Superior temporal gyrus (tissue), 1 donor: ENCODE results near the gene MEGF10.
"Not testable (repeated sequence)": the region's sequence is repeated elsewhere in the genome, so short reads cannot be mapped to it uniquely, and the experiment has no call there.

Source experiments
- DNase-seq: peaks from one replicate; pipeline ENCODE4 v3.0.0-alpha.2; 2016; ENCODE audit errors: extremely low spot score

MEGF10 gene

DNA sequence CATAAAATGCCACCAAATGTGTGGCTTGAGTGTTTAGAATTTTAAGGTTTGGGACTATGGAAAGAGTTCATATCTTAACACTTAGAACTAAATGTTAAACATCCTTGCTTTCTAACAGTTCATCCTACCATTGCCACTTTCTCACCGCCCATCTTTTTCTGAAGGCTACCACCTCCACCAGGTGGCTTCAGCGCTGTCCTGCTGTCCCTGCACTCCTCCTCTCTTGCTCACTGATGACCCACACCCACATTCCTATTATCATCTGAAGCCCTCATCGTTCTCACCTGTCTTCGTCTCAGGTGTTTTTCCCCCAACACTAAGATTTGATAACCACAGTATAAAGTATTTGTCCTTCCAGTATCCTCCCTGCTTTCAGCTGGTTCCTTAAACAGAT, 7.4 kb downstream of the MEGF10 start:
- DNase-seq = no peak

DNA sequence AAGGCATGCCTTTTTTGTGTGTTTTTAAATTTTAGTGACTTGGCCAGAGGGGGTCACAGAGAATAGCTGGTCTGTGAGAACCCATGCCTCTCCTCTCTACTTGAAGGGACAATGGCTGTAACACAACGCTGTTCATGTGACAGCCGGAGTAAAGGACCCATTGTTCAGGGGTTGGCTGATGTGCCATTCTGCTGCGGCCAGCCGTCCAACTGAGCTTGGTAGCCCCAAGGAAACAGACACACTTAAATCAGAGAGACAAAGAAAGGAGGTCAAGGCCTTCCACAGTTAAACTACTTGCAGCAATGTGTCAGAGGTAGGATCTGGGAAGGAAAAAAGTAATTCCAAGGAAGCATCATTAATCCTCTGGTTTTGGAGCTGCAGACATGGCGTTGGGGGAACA, 8.1 kb downstream of the MEGF10 start:
- DNase-seq = peak; percentile 98

DNA sequence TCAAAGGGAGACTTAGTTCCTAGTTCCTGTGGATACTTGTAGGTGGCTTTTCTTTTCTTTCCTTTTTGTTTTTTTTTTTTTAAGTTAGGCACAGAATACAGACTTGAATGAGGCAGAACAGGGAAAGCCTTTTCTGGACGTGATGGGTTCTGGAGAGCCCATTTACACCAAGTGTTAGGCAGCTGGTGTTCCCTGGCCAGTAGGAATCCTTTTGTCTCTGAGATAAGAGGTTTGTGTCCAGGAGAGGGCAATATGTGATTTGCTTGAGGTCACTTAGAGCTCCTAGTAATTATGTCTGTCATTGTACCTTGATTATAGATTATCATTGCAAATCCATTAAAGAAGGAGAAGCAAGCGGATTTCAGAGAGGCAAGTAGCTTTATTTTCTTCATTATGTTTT, 9.1 kb downstream of the MEGF10 start:
- DNase-seq = peak; percentile 87

DNA sequence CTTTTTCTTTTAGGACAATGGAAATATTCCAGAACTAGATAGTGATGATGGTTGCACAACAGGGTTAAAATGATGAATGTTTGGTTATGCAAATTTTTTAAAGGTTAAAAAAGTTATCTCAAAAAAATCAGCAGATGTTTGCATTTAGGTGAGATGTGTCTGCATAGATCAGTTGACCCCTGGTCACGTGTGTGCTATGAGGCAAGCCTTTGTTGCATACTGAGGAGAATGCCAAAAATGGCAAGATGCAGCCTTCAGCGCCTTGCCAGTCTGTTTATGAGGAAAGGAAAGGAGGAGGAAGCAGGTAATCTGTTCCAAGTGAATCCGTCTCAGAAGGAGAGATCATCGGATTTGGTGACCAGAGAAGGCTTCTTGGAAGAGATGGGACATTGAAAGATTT, 11.9 kb downstream of the MEGF10 start:
- DNase-seq = no peak

DNA sequence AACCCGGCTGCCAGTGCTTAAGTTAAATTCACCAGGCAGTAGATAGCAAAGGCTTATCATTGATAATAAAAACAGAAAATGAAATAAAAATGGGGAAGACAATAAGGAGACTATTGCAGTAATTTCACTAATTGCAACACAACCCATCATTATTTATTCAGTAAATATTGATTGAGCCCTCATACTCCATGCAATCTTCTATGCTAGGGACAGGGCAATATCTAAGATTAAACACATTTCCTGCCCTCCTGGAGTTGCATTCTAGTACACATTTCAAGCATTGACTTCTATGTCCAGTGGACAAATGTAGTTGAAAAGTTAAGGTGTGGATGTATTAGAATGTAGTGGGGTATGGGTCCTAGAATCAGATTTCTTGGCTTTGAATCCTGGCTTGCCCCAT, 12.8 kb downstream of the MEGF10 start:
- DNase-seq = no peak

DNA sequence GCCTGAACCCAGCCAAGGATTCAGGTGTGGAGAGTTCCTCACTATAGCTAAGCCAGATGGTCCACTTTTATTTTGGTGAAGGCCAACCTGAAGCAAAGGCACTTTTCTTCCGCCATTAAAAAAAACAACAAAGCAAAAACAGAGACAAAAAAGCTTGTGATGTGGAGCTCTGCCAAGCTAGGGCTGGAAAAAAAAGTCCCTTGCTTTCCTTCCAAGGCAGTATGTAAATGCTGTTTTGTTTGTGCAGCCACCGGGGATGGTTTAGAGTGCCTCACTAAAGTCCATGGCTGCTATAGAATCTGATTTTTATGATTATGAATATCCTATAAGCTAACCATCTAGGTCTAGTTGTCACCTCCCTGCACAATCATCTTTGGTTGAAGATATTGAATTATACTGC, 14.9 kb downstream of the MEGF10 start:
- peak; percentile 84 for DNase-seq

DNA sequence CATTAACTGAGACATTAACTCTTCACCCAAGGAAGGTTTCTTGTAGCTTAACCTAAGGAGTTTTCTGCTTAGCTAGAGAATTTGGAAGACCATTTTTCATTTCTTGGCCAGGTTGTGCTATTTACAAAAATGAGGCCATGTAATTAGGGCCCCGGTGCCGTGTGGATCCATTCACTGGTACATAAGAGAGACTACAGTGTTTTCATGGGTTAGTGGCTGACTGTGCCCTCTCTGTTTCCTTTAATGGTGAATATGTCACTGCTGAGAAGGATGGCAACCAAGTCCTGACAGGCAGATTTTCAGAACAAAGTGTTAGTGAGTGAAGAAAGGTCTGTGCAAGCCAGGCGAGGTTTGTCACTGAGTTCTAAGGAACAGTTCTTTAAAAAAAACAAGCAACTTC, 15.4 kb downstream of the MEGF10 start:
- peak; percentile 59 for DNase-seq

DNA sequence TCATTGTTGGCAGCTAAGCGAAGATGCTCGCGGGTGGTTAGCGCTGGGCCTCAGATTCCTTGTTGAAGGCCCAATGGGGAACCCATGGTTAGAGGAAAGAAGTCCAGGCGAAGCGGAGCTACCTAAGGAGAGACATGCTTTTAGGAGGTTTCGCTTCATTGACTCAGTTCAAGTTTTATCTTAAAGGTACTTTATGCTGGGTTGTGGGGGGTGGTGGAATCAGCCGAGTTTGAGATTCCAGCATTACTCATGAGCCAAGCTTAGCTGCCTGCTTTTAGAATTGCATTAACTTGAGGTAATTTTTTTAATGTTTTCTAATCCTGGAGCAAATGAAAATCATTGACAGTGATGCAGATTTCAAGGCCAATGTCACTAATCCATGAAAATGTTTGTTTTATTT, 16.1 kb downstream of the MEGF10 start:
- DNase-seq = no peak

DNA sequence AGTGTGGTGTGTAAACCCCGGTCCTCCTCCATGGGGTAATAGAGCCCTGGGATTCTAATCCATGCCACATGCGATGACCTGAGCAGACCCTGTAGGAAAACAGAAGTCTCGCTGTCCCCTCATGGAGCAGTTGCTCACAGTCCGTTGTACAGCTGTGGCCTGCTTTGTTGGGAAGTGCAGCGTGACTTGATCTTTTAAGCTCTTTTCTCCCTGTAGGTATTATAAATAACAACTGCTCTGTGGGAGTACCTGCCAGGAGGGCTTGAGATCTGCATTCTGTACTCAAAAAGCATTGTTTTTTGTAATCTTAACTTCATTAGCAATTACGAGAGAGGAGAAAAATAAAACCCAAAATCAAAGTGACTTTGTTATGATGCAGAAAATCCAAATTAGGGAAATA, 17.3 kb downstream of the MEGF10 start:
- DNase-seq = peak; percentile 55

DNA sequence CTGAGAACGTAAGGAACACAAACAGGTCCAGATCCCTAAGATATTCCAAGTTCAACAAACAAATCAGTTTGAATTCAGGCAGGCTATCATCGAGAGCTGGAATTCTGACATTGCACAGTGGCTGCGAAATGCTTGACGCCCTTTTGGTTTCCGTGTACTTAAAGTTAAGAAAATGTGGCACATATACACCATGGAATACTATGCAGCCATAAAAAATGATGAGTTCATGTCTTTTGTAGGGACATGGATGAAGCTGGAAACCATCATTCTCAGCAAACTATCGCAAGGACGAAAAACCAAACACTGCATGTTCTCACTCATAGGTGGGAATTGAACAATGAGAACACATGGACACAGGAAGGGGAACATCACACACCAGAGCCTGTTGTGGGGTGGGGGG, 17.7 kb downstream of the MEGF10 start:
- DNase-seq = not testable (repeated sequence)

DNA sequence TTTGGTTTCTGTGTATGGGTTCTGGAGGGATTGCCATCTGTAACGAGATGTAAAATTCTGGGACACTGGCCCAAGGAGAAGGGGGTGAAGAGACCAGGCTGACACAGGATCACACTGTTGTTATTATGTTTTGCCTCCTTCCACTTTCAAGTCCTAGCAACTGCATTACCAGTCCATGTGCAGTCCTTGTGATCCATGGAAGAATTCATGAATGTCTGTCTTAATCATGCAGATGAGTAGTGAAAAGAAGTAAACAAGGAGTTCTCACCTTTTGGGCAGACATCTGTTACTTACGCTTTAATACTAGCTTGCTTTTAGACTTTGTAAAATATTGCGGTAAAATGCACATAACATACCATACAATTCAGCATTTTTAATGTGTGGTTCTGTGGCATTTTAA, 18.3 kb downstream of the MEGF10 start:
- no peak for DNase-seq

DNA sequence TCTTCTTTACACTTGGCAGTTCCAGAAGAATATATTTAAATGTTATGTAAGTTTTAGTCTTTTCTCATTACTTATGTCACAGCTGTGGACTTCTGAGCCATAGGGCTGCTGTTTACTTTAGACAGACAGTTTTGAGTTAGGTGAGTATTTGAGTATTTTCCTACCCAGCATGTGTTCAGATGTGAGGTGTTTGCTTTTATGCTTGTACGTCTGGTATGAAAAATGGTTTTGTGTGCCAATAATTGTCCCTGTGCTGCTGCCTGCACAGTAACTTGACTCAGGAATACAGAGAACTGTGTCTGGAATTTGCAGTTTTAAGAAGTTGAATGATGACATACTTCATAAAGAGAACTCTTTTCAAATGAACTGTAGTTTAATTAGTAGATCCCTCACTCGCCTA, 20.8 kb downstream of the MEGF10 start:
- peak; percentile 67 for DNase-seq

DNA sequence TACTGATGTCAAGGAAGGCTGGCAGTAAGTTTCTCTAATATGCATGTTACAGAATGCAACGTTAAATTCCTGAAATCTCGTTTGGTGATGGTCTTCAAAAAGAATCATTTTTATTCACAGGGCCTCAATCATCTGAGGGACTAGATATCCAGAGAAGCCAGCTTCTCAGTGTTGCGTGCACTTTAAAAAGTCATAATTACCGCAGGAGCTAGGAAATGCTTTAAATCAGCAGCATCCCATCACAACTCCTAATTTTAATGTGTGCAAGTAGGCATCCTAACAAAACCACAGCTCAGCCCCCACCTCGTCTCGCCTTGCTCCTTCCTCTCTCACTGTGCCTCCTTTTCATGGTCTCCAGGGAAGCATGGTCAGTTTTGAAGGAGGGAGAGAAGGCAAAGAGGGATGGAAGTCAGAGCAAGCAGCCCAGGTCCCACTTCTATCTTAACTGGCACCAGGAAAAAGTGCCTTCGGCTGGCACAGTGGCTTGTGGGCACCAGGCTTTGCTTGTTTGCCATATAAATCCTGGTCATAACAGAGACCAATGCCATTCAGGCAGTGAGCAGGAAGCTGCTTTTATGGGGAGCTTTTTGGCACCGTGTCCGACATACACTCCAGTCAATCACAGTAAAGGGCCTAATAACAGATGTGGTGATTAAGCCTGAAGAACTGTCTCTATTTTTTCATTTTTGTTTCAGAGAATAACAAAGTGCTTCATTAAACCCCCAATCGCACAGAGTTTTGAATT, 21.4 kb downstream of the MEGF10 start:
- no peak for DNase-seq

DNA sequence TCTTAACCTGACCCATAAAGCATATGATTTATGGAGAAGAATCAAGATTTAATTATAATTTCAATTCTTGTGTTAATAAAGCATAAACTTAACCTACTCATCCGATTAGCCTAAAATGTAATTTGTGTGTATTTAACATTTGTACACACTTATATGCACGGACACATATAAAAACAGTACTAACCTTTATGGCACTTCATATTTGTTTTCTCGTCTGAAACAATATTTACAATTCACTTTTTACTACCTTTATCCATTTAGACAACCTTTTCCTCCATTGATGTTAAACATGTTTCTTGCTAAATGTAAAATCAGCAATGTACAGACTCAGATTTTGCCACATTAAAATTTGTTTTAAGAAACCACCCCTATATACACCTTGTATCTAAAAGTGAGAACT, 22.8 kb downstream of the MEGF10 start:
- DNase-seq = no peak

DNA sequence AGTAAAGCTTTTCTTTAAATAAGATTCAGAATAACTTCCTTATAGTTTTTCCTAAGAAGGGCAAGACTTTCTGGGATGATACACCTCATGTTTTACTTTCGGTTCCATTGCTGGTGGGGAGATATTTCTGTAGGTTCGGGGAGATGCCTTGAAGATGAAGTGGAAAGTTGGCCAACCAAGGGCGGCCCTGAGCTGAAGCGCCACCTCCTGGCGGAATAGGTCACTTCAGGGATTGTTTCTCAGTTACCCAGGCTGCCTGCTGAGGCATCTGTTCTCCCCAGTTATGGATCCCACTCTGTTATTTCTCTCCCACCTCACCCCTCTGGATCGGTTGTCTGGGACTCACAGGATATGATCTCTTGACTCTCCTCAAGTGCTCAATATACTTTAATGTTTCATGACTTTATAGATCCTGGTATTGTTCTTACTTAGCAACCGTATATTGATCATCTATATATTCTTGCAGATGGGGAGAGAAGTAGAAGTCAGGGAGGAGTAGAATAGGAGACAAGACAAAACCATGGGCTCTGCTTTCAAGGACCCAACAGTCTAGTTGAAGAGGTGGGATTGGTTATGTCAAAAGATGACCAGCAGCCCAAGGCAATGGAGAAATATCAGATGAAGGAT, 23.4 kb downstream of the MEGF10 start:
- peak; percentile 82 for DNase-seq

DNA sequence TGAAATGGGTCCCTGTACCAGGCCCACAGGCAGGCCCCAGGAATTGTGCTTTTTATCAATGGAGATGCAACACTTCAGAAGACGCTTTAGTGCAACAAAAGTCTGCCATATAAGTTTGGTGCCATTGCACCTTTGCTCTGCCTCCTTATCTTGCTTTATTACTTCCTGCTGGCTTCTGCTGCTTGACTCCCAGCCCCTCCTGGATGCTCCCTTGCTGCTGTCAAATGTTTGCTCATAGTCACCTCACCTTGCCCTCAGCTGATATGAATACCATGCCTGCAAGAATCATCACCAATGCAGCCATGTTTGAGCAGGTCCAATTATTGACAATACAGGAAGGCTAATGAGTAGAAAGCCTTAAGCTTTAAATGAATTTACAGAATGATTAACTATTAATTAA, 25.4 kb downstream of the MEGF10 start:
- no peak for DNase-seq

DNA sequence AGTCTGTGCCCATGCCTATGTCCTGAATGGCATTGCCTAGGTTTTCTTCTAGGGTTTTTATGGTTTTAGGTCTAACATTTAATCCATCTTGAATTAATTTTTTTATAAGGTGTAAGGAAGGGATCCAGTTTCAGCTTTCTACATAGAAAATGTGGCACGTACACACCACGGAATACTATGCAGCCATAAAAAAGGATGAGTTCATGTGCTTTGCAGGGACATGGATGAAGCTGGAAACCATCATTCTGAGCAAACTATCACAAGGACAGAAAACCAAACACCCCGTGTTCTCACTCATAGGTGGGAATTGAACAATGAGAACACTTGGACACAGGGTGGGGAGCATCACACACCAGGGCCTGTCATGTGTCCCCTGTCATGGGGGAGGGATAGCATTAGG, 26.8 kb downstream of the MEGF10 start:
- not testable (repeated sequence) for DNase-seq

DNA sequence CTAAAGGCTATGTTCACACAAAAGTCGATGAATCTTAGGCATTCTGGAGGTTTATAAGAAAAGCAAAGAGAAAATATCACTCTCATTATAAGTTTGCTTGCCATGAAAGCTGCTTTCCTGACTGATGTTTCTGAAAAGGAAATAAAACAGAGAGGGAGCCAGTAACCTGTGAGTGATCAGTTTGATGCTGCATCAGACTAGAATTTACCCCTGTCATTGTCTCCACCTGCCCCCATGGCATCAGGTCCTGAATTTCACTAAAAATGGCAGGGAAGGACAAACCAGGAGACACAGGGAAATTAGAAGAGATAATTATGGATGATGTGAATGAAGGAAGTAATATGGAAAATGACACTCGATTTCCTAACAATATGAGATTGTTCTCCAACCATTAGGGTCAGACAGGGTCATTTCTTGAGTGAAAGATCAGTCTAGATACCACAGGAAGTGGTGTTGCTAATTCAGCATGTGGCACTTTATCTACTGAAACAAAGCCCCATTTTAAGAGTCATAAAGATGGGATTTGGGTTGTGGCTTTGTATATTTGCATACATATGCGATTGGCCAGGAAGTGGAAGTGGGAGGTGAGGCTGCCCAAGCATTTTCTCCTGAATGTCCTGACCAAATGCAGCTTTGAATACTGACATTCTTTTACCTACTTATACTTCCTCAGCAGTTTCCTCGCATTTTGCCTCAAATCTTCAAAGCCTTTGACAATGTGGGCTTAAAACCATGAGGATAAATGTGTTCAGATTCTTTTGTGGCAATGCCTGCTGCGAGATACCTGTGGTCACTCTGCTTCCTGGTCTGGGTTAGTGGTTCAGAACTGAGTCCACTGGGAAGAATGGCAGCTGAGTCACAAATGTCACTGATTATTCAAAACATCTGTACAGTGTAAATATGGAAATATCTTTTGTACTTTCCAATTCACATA, 29.7 kb downstream of the MEGF10 start:
- no peak for DNase-seq

DNA sequence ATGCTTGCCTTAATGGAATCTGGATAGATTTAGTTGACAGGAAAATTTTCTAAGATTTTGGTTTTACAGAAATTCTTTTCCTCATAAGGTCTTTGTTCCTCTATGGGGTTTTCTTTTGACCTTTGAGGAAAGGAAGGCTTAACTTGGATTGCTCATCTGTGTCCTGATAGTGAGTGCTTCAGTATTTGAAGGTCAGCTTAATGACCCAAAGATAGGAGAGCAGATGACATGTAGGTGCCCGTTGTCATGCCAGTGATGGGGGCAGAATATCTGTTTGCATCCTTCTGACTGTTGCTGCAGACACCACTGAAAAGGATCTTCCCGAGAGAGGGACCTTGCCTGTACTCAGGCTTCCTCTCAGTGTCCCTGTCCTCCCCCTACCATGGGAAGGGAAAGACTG, 30.9 kb downstream of the MEGF10 start:
- DNase-seq = no peak

DNA sequence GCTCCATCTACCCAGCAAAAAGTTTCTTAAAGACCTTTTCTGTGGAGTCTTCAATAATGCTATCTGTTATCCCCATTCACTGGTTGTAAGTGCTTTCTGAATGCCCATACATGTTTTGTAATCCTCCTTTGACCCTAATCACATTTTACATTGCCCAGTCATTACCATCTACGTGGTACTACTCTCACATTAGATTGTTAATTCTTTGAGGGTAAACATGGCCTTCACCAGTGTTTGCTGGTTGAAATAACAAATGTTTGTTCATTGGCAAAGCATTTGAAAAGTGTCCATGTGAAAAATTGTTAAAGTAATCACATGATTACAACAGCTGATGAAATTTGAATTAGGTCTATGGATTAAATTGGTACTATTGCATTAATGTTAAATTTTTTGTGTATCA, 31.8 kb downstream of the MEGF10 start:
- no peak for DNase-seq

DNA sequence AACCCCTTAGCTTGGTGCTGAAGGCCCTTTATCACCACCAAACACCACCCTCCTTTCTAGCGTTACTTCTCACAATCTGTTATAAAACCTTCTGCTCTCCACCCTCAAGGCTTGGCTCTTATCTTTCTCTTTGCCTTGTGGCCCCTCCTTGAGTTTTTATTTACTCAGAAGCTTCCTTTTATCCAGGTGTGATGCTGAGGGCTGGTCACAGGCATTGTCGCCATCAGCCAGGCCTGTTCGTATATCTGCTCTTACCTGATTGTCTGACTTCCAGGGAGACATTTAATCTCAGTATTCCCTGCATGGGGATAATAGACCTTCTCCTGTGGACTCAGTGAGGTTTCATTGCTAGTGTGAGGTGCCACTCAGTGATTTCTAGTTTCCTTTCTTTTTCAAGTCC, 34.2 kb downstream of the MEGF10 start:
- DNase-seq = no peak

DNA sequence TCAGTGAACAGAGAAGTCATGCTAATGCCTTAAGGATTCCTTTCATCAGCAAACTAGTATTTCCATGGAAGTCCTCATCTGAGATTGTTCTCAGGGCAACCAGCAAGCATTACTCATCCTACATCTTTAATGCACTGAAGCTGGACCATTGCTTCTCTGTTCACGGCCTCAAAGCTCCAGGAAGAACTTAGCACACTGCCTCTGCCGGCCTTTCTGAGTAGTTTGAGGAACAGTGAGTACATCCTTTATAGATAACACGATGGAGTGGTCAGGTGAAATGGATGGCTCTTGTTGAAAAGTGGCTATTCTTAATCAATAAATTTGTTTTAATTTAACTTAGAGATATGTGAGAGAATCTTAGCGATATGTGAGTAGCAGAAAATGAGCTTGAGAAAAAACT, 35.8 kb downstream of the MEGF10 start:
- DNase-seq = no peak
